K562 (cell line): ENCODE data around the gene MAP3K4. TPM values are rescaled to one million over a fixed set of nuclear protein-coding genes. Genes with fewer than 3 reads are reported as not detected.

Source experiments
- ATAC-seq: fragments of 200-7000 bp; cut with Tn5 transposase; 3 replicates; pipeline ENCODE4 v1.9.1; 2020; ENCODE audit warnings: moderate library complexity
- BruUV-seq: library from RNA; stranded (reverse); fragments of 400-500 nt; replicated peaks from 2 replicates; lab custom pipeline; 2021; lab: Mats Ljungman, UMichigan
- CTCF ChIA-PET: fragments of 300-600 bp; formaldehyde crosslinking; extraction: SDS; loops from one replicate; lab custom pipeline; 2021; ENCODE audit warnings: low intra/inter-chr PET ratio; lab: Yijun Ruan, JAX
- POLR2A ChIA-PET: fragments of 300-600, 350-650 bp; sonication (Branson Sonifier 250); formaldehyde crosslinking; extraction: SDS; loops from one replicate; lab custom pipeline; 2021; ENCODE audit warnings: antibody characterized with exemption, inconsistent platforms; lab: Yijun Ruan, JAX
- DNase-seq, 4 experiments: peaks; one replicate each; pipeline versions ENCODE4 v3.0.0 to v3.0.0-alpha.2; 2011 to 2018; ENCODE audit warnings: low spot score in 3 of 4, mixed read lengths in 3 of 4; ENCODE audit errors: extremely low read depth in 1 of 4
- FAIRE-seq: peaks from 2 replicates; lab custom pipeline; 2011; peaks lifted over from hg19 to GRCh38; lab: Jason Lieb, UNC
- H2AFZ ChIP-seq: 2 replicates; pipeline ENCODE4 v1.6.0; 2011; ENCODE audit warnings: low read depth, low read length, control low read depth, inconsistent platforms
- H3K27ac ChIP-seq: fragments of 200-600 bp; 3 replicates; pipeline ENCODE4 v1.8.0; 2011; ENCODE audit warnings: low read depth, mild to moderate bottlenecking, control low read depth, inconsistent platforms, low read length, moderate library complexity, mixed read lengths; ENCODE audit errors: extremely low read depth
- H3K27me3 ChIP-seq, 2 experiments: fragments of 300-600 bp in 1 of 2; 2 replicates in 1 of 2; 3 replicates in 1 of 2; pipeline versions ENCODE4 v1.6.0 to v1.8.0; 2011; ENCODE audit warnings: inconsistent platforms in 2 of 2, low read length in 2 of 2, mild to moderate bottlenecking in 1 of 2, mixed read lengths in 1 of 2, moderate library complexity in 1 of 2; ENCODE audit not compliant: control insufficient read depth in 2 of 2, insufficient read depth in 2 of 2
- H3K36me3 ChIP-seq: fragments of 300-600 bp; 3 replicates; pipeline ENCODE4 v1.8.0; 2011; ENCODE audit warnings: mild to moderate bottlenecking, low read length, inconsistent platforms; ENCODE audit not compliant: control insufficient read depth, insufficient read depth
- H3K4me1 ChIP-seq, 2 experiments: fragments of 200-600 bp in 1 of 2; replicated peaks in 1 of 2; 2 replicates in 1 of 2; 3 replicates in 1 of 2; pipeline versions ENCODE4 v1.5.1 to v1.8.0; 2011; ENCODE audit warnings: inconsistent platforms in 2 of 2, low read length in 2 of 2, mild to moderate bottlenecking in 1 of 2, mixed read lengths in 1 of 2, moderate library complexity in 1 of 2; ENCODE audit not compliant: control insufficient read depth in 2 of 2, insufficient read depth in 2 of 2
- H3K4me2 ChIP-seq: 2 replicates; pipeline ENCODE4 v1.6.1; 2011; ENCODE audit warnings: low read length, control low read depth, inconsistent platforms, mixed read lengths; ENCODE audit not compliant: insufficient read depth
- H3K4me3 ChIP-seq: fragments of 200-600 bp; sonication (generic), shearing (Covaris generic); 2 replicates; pipeline ENCODE4 v1.5.1; 2016; ENCODE audit warnings: control low read depth, inconsistent platforms
- H3K79me2 ChIP-seq: fragments of 200-600 bp; 3 replicates; pipeline ENCODE4 v1.8.0; 2011; ENCODE audit warnings: low read length, inconsistent platforms; ENCODE audit not compliant: control insufficient read depth, insufficient read depth
- H3K9ac ChIP-seq, 2 experiments: 2 replicates each; pipeline versions ENCODE4 v1.6.0 to v1.6.1; 2011; ENCODE audit warnings: low read depth in 2 of 2, low read length in 2 of 2, control low read depth in 1 of 2, inconsistent platforms in 1 of 2, mild to moderate bottlenecking in 1 of 2, mixed read lengths in 1 of 2; ENCODE audit not compliant: insufficient read depth in 1 of 2
- H3K9me1 ChIP-seq: one replicate; pipeline ENCODE4 v1.6.0; 2011; ENCODE audit warnings: inconsistent platforms, mild to moderate bottlenecking, low read length, moderate library complexity; ENCODE audit not compliant: control insufficient read depth, insufficient read depth
- H3K9me3 ChIP-seq: replicated peaks from 2 replicates; pipeline ENCODE4 v1.5.1; 2011; ENCODE audit warnings: low read depth, low read length, inconsistent platforms; ENCODE audit not compliant: control insufficient read depth, insufficient read depth
- H4K20me1 ChIP-seq: replicated peaks from 2 replicates; pipeline ENCODE4 v1.6.1; 2011; ENCODE audit warnings: low read length, inconsistent platforms, mixed read lengths; ENCODE audit not compliant: control insufficient read depth, insufficient read depth
- HEY1 ChIP-seq: fragments of 250-450 bp; sonication (Bioruptor Pico); IDR thresholded peaks from 2 replicates; pipeline ENCODE4 v1.5.0; 2020; ENCODE audit warnings: mild to moderate bottlenecking, moderate library complexity, borderline replicate concordance
- POLR2G ChIP-seq: fragments of 200-400 bp; formaldehyde crosslinking; IDR thresholded peaks from 2 replicates; pipeline ENCODE4 v1.6.1; 2017; ENCODE audit warnings: low read depth, mild to moderate bottlenecking, antibody characterized with exemption, low read length, moderate library complexity
- RBM22 ChIP-seq: fragments of 200-400 bp; formaldehyde crosslinking; IDR thresholded peaks from 2 replicates; pipeline ENCODE4 v1.6.1; 2018; ENCODE audit warnings: low read length, low read depth; ENCODE audit not compliant: poor library complexity, severe bottlenecking
- WGBS: fragments of 100-300 bp; shearing (Covaris generic); methylation state at CpG from one replicate; pipeline ENCODE4 v1.1.6; 2016; ENCODE audit warnings: low coverage, mixed read lengths; ENCODE audit not compliant: insufficient coverage; ENCODE audit errors: missing lambda C conversion rate; 5-methylcytosine and 5-hydroxymethylcytosine counted together
- in situ Hi-C: fragments of 300-500 bp; cut with MboI; formaldehyde crosslinking; loops from 4 replicates; pipeline ENCODE4 v1.15.0; 2018; ENCODE audit warnings: inconsistent platforms, mixed read lengths
- intact Hi-C: fragments of 100-400 bp; cut with micrococcal nuclease; formaldehyde crosslinking; loops from 2 replicates; pipeline ENCODE4 v1.14.2; 2022
- polyA plus RNA-seq, 8 experiments: library from polyadenylated mRNA; depleted of rRNA in 4 of 8; stranded (reverse) in 5 of 8; unstranded in 3 of 8; fragments of >200 nt; fragmentation: Nextera tagmentation in 2 of 8; fragmentation: Illumina TruSeq in 1 of 8; extraction: Ambion mirVana in 2 of 8; extraction: Trizol in 1 of 8; gene quantifications; 2 replicates each; pipeline versions ENCODE4 v1.2.1 to v1.2.3, GENCODE V29; 2011 to 2014; ENCODE audit warnings: inconsistent platforms in 1 of 8, missing spikeins in 1 of 8
- total RNA-seq, 7 experiments: library from RNA; depleted of rRNA in 6 of 7; stranded (reverse); fragments of >200 nt in 6 of 7; fragmentation: Illumina TruSeq in 2 of 7; extraction: Trizol in 2 of 7; gene quantifications; 2 replicates each; pipeline versions ENCODE4 v1.2.1 to v1.2.3, GENCODE V29; 2011 to 2021; ENCODE audit warnings: low replicate concordance in 1 of 7

The MAP3K4 gene
- total and polyA plus RNA-seq, 9 of the 15 experiments (the other 6 are each of a cell fraction or from before 2014, with no cell fraction given), result 21.0 to 77.2 (median 48.9) TPM

GRCh38 chr6:161137839-161138542, 146.4 kb downstream of the MAP3K4 start:
- DNase-seq (no peak), FAIRE-seq (no peak), ATAC-seq (no peak)
- intact Hi-C loops (loop anchor here (1.0 kb wide), 2 partner anchors 214 to 236 kb away; no protein-coding TSS in a partner anchor), in situ Hi-C loops (no loop called here)
- Histone ChIP-seq H2AFZ (no peak overlapping the region), H3K4me2 (no peak overlapping the region), H3K9ac (no peak overlapping the region), H3K27me3 (no peaks in the 10 kb centered on the region), H3K9me3 (no peaks in the 10 kb centered on the region), H3K36me3 (no peaks in the 10 kb centered on the region), H3K79me2 (no peaks in the 10 kb centered on the region), H3K4me1 (peaks cover 4 to 31% of the 10 kb centered on the region in 2 experiments; a peak in 3 of 5 replicates), H4K20me1 (no peaks in the 10 kb centered on the region), H3K27ac (no peak overlapping the region), H3K4me3 (no peak overlapping the region), H3K9me1 (no peaks in the 10 kb centered on the region)
- no peak for TF ChIP-seq HEY1
- peak; percentile 61 for TF ChIP-seq POLR2G
- peak; percentile 57 for TF ChIP-seq RBM22
- no TSS peak for BruUV-seq
- 59% methylated on average over 12 of the region's 12 CpGs for WGBS
- ChIA-PET CTCF (interaction anchor here (1.5 kb wide), 1 partner anchor 236 kb away, joined by 4 read pairs; no protein-coding TSS in a partner anchor), POLR2A (interaction anchor here (0.9 kb wide), 1 partner anchor 32 kb away, joined by 3 read pairs; no protein-coding TSS in a partner anchor)
